HG03280 (cell line): ENCODE measurements around the gene BNIP5.

Source experiments
- ATAC-seq: cut with Tn5 transposase; IDR thresholded peaks from one replicate; pipeline ENCODE4 v1.9.1; 2021; ENCODE audit warnings: mild to moderate bottlenecking, moderate library complexity; ENCODE audit not compliant: unreplicated experiment

Gene BNIP5, protein sequence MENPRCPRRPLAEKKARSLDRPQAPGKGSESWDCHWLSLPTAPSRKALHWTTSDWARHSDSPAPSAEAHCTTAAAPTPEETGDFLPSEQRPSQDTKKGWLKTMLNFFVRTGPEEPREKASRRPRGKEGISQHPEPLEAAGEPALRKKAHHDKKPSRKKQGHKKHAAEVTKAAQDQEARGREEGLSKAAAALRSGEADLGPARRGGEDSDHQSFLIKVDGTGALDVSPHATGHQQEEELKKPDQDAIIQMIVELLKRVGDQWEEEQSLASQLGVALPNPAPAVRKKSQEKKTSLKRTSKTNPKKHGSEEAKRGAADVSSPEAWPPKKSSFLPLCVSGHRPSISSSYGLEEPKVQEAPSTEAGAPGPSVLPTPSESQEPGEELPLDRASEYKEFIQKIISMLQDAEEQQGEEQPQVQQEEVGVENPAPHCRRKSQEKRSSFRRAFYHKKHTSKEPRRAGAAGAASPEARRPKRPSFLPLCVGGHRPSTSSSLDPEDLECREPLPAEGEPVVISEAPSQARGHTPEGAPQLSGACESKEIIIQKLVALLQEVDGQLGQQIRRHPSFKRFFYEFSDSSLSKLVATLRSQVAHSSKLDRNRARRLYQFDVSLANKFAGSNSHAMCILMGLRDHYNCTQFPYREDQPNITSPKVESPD

DNA sequence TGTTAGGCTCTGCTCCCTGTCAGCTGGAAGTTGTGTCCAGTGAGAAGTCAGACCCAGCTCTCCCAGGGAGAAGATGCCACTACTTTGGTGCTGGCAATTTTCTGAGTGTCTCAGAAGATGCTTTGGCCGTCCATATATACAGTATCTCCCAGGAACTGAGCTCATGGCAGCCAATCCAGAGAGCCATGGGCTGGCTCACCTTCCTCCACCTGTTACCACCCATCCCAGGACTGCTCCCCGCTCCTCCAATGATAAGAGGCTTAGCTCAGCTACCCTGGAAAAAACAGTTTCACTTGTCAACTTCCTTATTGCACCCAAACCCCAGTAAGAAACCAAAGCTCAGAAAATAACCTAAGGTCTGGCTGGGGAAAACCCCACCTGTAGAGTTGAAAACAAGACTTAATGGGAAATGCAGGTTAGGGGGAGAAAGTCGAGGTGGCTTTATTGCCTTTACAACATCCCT is at the start of gene BNIP5:
TSS of gene BNIP5 (minus strand) at position 110 of the 463 bp plus-strand sequence. CDS start 6,198 bp downstream, outside the sequence.
- ATAC-seq, result no peak

DNA sequence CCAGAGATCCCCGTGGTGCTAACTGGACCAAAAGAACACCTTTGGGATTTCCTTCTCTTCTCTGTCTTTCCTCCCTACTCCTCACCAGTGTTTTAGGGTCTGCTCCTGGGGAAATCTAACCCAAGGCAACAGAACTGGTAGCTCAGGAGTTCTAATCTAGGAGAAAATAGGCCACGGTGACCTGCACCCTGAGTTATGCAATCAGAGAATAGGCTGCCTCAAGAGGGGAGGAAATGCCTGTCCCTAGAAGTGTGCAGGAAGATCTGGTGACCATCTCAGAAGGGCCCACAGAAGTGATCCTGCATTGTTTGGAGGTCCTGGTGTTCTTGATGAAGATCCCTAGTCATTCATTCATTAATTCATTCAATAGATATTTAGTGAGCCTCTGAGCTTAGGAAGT is 47.4 kb upstream of the BNIP5 start:
- ATAC-seq, result no peak

DNA sequence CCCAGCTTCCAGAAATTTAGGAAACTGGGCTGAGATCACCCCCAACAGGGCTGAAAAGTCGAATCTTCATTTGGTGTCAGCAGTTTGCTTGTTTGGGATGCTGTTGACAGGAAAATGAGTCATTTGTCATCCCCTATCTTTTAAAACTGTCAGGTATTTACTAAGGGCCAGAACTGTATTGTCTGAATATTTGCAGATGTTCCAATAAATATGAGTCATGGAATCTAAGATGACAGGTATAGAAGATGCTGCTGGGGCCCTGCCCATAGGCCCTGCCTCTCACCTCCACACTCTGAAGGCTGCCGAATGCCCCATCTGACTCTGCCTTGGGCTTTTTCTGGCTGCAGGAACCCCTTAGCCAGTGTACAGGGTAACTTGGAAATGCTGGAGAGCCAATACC is 46.9 kb upstream of the BNIP5 start:
- ATAC-seq, result no peak

DNA sequence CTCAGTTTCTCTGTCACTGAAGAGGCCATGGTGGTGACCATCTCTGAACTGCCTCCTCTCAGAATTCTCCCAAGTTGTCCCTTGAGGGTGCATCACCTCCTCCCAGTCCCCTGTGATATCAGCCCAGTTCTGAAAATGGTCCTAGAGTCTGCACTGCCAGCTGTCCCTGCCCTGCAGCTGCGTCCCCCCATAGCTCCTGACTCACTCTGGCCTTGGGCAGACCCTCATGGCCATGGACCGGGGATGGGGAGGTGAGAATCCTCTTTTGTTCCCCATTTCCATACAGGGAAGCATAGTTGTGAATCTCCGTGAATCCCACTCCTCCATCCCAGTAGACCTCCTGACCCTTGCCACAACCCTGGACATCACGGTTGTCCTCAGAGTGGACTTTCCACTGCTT is 46.3 kb upstream of the BNIP5 start:
- ATAC-seq, result no peak

DNA sequence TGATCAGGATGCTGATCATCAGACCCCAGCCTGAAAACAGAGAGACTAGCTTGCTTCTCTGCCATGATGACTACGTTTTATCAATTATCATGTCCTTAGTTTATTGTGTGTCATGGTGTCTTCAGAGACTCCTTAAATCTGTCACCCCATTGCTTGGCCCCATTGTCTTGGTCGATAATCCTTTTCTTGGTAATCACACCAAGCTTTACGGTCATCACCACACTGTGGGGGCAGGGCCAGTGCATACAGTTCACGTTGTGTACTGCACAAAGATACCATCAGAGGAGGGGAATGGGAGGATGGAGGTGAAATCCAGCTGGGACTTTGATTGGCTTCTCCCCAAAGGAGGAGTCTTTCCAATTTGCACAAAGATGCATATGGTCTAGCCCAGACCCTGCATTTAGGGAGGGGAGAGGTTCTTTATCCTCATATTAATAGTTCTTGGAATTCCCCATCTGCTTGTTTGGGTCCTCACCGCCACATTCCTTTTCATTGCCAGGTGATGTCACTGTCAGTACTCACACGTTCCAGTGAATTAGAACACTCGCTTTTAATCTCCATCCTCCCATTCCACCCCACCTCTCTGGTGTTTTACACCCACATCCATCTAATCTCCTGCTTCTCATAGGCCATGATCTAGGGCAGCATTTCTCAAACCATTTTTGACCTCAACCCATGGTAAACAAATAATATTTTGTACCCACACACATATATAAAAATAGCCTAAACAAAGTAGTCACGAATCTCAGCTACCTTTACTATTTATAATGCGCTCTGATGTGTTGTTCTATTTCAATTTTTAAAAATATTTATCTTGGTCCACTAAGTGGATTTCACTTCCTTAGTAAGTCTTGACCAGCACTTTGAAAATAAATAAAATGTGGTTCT is 45.1 kb upstream of the BNIP5 start:
- ATAC-seq, result no peak

DNA sequence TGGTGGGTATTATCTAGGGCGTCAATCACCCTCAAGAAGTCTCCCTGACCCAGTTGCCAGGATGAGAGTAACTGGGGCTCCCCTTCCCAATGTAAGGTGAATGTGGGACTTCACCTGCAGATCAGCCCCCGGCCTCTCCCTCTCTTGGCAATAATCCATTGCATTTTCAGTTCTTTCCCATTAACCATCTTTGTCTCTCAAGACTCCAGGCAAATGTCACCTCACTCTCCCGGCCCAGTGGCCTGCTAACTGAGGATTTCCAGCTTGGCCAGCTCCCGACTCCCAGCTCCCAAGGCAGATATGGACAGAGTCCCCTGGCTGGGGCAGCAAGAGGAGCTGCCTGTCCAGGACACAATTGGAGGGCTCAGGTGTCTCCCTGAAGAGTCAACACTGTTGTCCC is 43.5 kb upstream of the BNIP5 start:
- no peak for ATAC-seq

DNA sequence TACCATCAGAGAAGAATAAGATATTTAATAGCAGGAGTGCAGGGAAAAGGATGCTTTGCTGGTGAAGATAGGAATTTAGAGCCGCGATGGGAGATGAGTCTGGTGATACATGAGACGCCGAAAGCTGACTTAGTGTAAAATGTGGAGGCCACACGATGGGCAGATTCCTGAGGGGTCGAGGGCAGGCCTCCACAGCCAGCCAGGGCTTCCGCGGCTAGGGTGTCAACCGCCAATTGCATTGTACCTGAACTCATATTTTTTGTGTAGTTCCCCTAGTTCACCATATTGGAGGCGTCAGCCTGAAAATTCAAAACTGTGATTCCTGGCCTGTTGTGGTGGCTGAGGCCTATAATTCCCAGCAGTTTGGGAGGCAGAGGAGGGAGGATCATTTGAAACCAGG is 42.2 kb upstream of the BNIP5 start:
- no peak for ATAC-seq

DNA sequence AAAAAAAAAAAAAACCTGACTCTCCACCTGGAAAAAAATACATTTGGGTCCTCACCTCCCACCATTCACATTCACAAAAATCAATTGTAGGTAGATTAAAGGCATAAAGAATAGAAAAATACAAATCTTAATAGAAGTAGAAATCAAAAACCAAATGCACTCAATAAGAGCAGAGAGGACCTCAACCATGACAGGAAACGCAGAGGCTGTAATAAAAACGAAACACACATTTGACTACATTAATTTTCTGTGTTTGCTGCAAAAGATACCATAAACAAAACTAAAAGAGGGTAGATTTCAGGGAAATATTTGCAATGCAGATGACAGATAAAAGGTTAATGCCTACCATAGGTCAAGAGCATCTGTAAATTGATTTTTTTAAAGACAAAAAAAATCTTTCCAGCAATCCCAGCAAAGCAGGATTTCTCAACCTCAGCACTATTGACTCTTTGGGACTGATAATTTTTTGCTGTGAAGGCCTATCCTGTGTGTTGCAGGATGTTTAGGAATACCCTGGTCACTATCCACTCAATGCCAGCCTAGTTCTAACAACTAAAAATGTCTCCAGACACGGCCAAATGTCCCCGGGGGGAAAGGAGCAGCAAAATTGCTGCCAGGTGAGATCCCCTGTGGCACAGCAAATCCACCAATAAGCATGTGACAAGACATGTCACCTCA is 41.7 kb upstream of the BNIP5 start:
- ATAC-seq, result no peak

DNA sequence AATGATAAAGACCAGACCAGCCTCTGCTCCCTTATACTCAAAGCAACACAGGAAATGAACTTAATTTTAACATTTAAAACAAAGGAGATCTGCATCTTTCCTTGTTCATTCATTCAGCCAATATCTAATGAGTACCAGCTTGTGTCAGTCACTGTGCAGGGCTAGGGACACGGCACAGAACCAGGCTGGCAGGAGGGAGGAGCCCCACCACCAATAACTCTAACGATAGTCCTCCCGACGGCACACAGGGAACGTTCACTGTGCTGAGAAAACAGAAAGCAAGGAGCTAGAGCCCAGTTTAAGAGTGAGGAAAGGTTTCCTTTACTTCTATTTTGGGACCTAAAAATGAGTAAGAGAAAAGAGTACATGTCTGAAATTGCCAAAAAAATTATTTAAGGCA is 40.9 kb upstream of the BNIP5 start:
- ATAC-seq, result no peak

DNA sequence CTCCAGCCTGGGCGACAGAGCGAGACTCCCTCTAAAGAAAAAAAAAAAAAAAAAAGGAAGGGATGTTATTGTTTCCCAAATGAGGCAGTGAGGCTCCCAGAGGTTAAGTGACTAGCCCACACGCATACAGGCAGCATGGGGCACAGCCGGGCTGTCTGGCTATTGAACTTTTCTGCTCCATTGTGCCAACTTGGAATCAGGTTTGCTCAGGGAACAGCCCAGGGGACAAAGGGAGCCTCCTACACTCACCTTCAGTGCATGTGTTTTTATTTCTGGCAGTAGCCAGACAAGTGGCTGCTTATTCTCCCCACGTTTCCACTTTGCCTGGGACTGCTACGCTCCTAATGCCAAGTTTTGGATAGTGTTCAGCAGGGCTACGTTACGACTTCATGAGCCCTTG is 40.1 kb upstream of the BNIP5 start:
- ATAC-seq, result no peak

DNA sequence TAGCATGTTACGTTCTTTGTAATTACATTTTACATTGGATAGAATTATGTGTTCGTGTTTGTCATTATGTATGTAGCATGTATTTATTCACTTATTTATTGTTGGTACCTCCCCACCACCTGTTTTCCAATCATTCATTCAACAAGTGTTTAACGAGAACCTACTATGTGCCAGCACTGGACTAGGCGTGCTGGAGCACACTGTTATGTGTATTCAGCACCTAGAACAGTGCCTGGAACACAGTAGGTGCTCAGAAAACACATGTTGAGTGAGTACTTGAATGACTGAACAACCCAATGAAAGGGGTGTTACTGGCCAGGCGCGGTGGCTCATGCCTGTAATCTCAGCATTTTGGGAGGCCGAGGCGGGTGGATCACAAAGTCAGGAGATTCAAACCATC is 39.5 kb upstream of the BNIP5 start:
- ATAC-seq, result no peak

DNA sequence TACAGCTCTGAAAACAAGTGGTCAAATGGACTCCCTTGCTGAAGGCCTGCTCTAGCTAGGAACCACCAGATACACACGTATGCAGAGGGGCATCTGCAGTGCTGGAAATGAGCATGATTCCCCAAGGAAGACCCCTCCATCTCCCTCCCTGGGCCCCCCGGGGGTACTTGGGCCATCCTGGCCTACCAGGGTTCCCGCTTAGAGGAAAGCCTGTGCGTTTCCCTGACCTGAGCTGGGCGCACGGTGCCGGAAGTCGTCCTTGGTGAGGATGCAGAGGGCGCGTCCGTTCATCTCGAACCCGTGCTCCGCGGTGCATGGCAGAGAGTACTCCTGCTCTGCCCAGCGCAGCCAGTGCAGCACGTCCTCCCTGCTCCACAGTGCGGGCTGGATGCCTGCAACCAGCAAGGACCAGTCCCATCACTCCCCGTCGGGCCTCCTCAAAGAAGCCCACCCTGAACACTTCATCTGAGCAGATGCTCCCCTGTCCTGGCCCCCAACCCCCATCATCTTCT is 39.0 kb upstream of the BNIP5 start:
- no peak for ATAC-seq

DNA sequence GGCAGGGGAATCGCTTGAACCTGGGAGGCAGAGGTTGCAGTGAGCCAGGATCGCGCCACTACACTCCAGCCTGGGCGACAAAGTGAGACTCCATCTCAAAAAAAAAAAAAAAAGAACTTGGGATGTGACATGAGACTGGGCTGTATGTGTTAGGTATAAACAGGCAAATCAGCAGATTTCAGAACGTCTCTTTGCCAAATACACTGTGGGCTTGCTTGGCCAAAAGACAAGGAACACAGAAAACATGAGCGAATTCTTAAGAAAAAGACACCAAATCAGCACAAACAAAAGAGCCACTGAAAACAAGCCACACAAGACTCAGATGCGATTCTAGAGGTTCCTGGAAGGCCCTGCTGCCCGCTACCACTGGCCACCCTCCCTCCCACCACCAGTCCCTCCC is 38.3 kb upstream of the BNIP5 start:
- no peak for ATAC-seq

DNA sequence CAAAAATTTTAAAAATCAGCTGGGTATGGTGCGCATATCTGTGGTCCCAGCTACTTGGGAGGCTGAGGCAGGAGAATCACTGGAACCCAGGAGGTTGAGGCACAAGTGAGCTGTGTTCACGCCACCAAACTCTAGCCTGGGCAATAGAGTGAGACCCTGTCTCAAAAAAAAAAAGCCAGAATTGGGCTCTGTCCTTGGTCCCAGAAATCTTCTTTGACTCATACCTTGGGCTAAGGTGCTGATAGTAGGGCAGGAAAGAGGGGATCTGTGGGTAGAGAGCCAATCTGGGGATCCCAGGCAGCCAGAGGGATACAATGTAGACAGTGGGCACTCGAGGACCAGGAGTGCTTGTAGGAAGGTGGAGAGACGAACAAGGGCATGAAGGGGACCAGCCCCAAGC is 37.5 kb upstream of the BNIP5 start:
- ATAC-seq, result no peak

DNA sequence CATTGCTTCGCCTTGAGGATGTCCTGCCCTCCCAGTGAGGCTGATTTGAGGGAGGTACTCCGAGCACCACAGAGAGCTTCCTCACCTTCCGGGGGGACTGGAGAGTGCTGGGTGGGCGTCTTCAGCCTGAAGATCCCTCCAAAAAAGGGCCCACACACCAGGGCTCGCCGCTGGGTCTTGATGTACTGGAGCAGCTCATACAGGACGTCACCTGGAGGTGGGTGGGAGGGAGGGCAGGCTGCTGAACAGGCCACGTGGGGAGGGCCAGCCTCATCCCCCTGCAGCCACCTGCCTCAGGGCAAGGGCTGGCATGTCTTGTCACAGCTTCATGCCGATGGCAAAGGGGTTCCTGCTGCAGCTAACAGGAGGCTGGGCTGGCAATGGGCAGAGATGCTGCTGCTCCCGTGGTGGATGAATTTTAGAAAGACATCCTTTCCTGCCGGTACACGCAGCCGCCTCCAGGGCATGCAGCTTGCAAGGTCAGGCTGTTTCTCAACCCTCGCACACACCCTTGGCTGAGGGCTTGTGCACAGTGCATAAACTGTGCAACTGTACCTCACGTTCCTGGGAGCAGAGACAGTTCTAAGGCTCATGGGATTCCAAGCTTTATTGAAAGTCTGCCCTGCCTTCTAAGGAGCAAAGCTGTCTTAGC is 36.8 kb upstream of the BNIP5 start:
- no peak for ATAC-seq

DNA sequence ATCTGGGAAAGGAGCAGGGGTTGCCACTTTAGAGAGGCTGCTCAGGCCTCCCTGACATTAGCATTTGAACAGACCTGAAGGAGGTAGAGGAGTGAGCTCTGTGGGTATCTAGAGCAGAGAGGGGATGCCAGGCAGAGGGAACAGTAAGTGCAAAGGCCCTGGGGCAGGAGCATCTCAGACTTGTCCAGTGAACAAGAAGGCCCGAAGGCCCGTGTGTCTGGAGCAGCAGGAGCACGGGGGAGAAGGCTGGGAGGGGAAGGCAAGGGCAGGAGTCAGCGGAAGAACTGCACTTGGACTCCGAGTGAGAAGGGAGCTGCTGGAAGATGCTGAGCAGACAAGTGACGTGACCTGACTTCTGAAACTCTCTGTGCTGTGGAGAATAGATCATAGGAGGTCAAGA is 35.4 kb upstream of the BNIP5 start:
- ATAC-seq, result no peak

DNA sequence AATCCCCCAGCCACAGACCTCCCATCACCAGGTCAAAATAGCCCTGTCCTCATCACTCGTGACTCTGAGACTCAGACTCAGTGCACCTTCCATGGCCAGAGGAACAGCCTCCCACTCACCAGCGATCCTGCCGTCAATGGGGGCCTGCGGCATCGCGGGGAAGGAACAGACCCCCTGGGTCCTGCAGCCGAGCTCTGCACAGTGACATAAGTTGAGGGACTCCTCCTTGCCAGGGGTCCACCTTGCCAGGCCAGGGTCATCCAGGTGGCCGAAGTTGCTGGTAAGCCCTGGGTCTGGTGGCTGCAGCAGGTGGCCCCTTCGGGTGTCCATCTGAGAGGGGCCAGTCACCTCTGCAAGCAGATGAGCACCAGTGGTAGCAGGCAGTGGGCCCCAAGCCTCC is 34.5 kb upstream of the BNIP5 start:
- ATAC-seq, result no peak

DNA sequence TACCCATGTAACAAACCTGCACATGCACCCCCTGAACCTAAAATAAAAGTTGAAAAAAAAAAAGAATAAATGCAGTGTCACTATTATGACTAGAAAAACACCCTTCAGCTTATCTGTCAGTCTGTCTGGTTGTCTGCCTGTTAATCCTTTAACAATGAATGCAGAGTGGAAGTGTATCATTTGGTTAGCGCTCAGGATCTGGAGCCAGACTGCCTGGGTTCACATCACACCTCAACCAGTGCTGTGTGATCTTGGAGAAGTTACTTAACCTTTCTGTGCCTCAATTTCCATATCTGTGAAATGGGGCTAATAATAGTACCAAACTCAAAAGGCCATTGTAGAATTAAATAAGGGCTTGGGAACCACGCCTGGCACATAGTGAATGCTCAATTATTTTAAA is 34.0 kb upstream of the BNIP5 start:
- no peak for ATAC-seq

DNA sequence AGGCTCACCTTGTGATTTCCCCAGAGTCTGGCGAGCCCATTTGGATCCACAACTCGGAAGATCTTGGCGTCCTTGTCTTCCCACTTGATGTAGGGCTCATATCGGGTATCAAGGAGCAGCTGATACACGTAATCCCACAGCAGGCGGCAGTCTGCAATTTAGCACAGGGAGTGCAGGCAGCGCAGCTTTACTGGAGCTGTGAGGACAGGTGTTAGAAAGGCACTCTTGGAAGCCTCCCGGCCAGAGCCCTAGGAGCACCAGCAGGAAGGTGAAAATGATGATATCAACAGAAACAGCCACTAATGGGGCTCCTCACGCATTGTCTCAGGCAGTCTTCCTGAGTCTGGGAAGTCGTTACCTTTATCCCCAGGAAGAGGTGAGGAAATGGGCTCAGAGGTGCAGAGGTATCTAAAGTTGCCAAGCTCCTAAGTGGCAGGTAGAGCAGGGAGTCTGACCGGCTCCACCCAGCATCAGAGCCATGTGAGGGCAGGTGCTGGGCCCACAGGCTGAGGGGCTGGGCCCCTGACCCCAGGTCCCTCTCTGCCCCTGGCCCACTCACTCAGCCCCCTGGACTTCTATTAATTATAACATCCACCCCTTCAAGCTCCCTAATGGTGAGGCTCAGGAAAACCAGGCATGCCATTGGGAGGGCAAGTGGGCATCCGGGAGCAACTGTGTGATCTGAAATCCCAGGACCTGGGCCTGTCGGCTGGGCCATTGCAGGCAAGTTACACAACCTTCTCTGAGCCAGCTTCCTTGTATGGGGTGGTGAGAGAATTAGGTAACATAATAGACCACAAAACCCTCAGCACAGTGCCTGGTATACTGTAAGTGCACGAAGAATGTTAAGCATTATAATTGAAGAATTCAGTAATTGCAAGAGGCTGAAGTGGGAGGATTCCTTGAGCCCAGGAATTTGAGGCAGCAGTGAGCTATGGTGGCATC is 32.5 kb upstream of the BNIP5 start:
- no peak for ATAC-seq
